Measurements from ENCODE around the gene HIRIP3.
A peak's percentile ranks its signal among the peaks of the same experiment; 100 is the strongest.

The HIRIP3 gene

GRCh38 chr16:30030011-30030685, 34.7 kb upstream of the HIRIP3 start:
- DNase-seq: no peak
- H3K23ac ChIP-seq (ENCODE audit: low read length in 2 of 2): no peak overlapping the region
- H3K27me3 ChIP-seq (ENCODE audit: control insufficient read depth in 1 of 2, insufficient read depth in 1 of 2, low read length in 2 of 2): peaks cover 79 to 82% of the 10 kb centered on the region in 2 experiments
- H3K4me3 ChIP-seq (ENCODE audit: insufficient read depth in 1 of 2, low read depth in 1 of 2, low read length in 2 of 2): no peak overlapping the region
- H3K14ac ChIP-seq (ENCODE audit: low read length in 2 of 2): no peak overlapping the region
- H4K91ac ChIP-seq (ENCODE audit: low read length): no peak overlapping the region
- no peak overlapping the region for H3K27ac ChIP-seq (ENCODE audit: low read length, poor library complexity, severe bottlenecking)
- no peaks in the 10 kb centered on the region for H3K36me3 ChIP-seq (ENCODE audit: control insufficient read depth in 1 of 2, insufficient read depth in 2 of 2, low read depth in 1 of 2, low read length in 2 of 2)
- H3K79me1 ChIP-seq (replicated peaks; ENCODE audit: low read length, poor library complexity, severe bottlenecking): no peaks in the 10 kb centered on the region
- WGBS: 37% methylated on average over 23 of the region's 23 CpGs
- H3K18ac ChIP-seq (ENCODE audit: low read depth in 1 of 2, low read length in 2 of 2): no peak overlapping the region
- H2AK5ac ChIP-seq (ENCODE audit: low read length, severe bottlenecking): no peak overlapping the region
- no peak overlapping the region for H2AFZ ChIP-seq (ENCODE audit: low read depth, low read length)
- H2BK15ac ChIP-seq (ENCODE audit: low read depth, poor library complexity, severe bottlenecking): no peak overlapping the region
- no peaks in the 10 kb centered on the region for H3K9me3 ChIP-seq (ENCODE audit: control insufficient read depth, low read length)
- H3K4me2 ChIP-seq (ENCODE audit: low read length, poor library complexity, severe bottlenecking): no peak overlapping the region
- no peak overlapping the region for H4K8ac ChIP-seq (ENCODE audit: low read length)
- no peak overlapping the region for H2BK5ac ChIP-seq (ENCODE audit: low read depth, low read length, poor library complexity, severe bottlenecking)
- H3K4me1 ChIP-seq (ENCODE audit: control insufficient read depth, insufficient read depth, low read depth, low read length): peaks cover 12% of the 10 kb centered on the region
- H3K9ac ChIP-seq (ENCODE audit: low read length): no peak overlapping the region
- no peak overlapping the region for H2BK12ac ChIP-seq (ENCODE audit: low read length in 2 of 2)
- H3K4ac ChIP-seq (ENCODE audit: low read depth in 1 of 2, low read length in 2 of 2): no peak overlapping the region
- no peak overlapping the region for H2BK120ac ChIP-seq (ENCODE audit: low read depth, low read length)

GRCh38 chr16:30028438-30029076, 33.1 kb upstream of the HIRIP3 start:
- H3K4ac ChIP-seq (ENCODE audit: low read depth in 1 of 2, low read length in 2 of 2): no peak overlapping the region
- no peak overlapping the region for H3K27ac ChIP-seq (ENCODE audit: low read length, poor library complexity, severe bottlenecking)
- no peak overlapping the region for H2BK12ac ChIP-seq (ENCODE audit: low read length in 2 of 2)
- H3K23ac ChIP-seq (ENCODE audit: low read length in 2 of 2): no peak overlapping the region
- H2AFZ ChIP-seq (ENCODE audit: low read depth, low read length): no peak overlapping the region
- no peak overlapping the region for H3K18ac ChIP-seq (ENCODE audit: low read depth in 1 of 2, low read length in 2 of 2)
- no peak overlapping the region for H4K8ac ChIP-seq (ENCODE audit: low read length)
- H3K4me3 ChIP-seq (ENCODE audit: insufficient read depth in 1 of 2, low read depth in 1 of 2, low read length in 2 of 2): no peak overlapping the region
- no peak overlapping the region for H2BK120ac ChIP-seq (ENCODE audit: low read depth, low read length)
- peaks cover 12% of the 10 kb centered on the region for H3K4me1 ChIP-seq (ENCODE audit: control insufficient read depth, insufficient read depth, low read depth, low read length)
- peak; percentile 25 for DNase-seq
- H3K14ac ChIP-seq (ENCODE audit: low read length in 2 of 2): no peak overlapping the region
- WGBS: 23% methylated on average over 18 of the region's 18 CpGs
- H3K79me1 ChIP-seq (replicated peaks; ENCODE audit: low read length, poor library complexity, severe bottlenecking): no peaks in the 10 kb centered on the region
- H3K9ac ChIP-seq (ENCODE audit: low read length): no peak overlapping the region
- no peak overlapping the region for H2AK5ac ChIP-seq (ENCODE audit: low read length, severe bottlenecking)
- no peak overlapping the region for H4K91ac ChIP-seq (ENCODE audit: low read length)
- no peaks in the 10 kb centered on the region for H3K36me3 ChIP-seq (ENCODE audit: control insufficient read depth in 1 of 2, insufficient read depth in 2 of 2, low read depth in 1 of 2, low read length in 2 of 2)
- H3K27me3 ChIP-seq (ENCODE audit: control insufficient read depth in 1 of 2, insufficient read depth in 1 of 2, low read length in 2 of 2): peaks cover 84 to 85% of the 10 kb centered on the region in 2 experiments
- no peak overlapping the region for H3K4me2 ChIP-seq (ENCODE audit: low read length, poor library complexity, severe bottlenecking)
- H2BK5ac ChIP-seq (ENCODE audit: low read depth, low read length, poor library complexity, severe bottlenecking): no peak overlapping the region
- H2BK15ac ChIP-seq (ENCODE audit: low read depth, poor library complexity, severe bottlenecking): no peak overlapping the region
- no peaks in the 10 kb centered on the region for H3K9me3 ChIP-seq (ENCODE audit: control insufficient read depth, low read length)

- 58% methylated on average over 13 of the region's 13 CpGs for WGBS
- peaks cover 80 to 88% of the 10 kb centered on the region in 2 experiments for H3K27me3 ChIP-seq (ENCODE audit: control insufficient read depth in 1 of 2, insufficient read depth in 1 of 2, low read length in 2 of 2)
- H3K9ac ChIP-seq (ENCODE audit: low read length): no peak overlapping the region
- no peak for DNase-seq
- H2BK5ac ChIP-seq (ENCODE audit: low read depth, low read length, poor library complexity, severe bottlenecking): no peak overlapping the region
- no peak overlapping the region for H3K18ac ChIP-seq (ENCODE audit: low read depth in 1 of 2, low read length in 2 of 2)
- H2AK5ac ChIP-seq (ENCODE audit: low read length, severe bottlenecking): no peak overlapping the region
- H3K4ac ChIP-seq (ENCODE audit: low read depth in 1 of 2, low read length in 2 of 2): no peak overlapping the region
- H2BK120ac ChIP-seq (ENCODE audit: low read depth, low read length): no peak overlapping the region
- H3K4me1 ChIP-seq (ENCODE audit: control insufficient read depth, insufficient read depth, low read depth, low read length): peaks cover 12% of the 10 kb centered on the region
- no peak overlapping the region for H3K27ac ChIP-seq (ENCODE audit: low read length, poor library complexity, severe bottlenecking)
- H3K4me3 ChIP-seq (ENCODE audit: insufficient read depth in 1 of 2, low read depth in 1 of 2, low read length in 2 of 2): no peak overlapping the region
- H3K4me2 ChIP-seq (ENCODE audit: low read length, poor library complexity, severe bottlenecking): no peak overlapping the region
- H4K91ac ChIP-seq (ENCODE audit: low read length): no peak overlapping the region
- no peaks in the 10 kb centered on the region for H3K36me3 ChIP-seq (ENCODE audit: control insufficient read depth in 1 of 2, insufficient read depth in 2 of 2, low read depth in 1 of 2, low read length in 2 of 2)
- no peak overlapping the region for H2BK15ac ChIP-seq (ENCODE audit: low read depth, poor library complexity, severe bottlenecking)
- H3K79me1 ChIP-seq (replicated peaks; ENCODE audit: low read length, poor library complexity, severe bottlenecking): no peaks in the 10 kb centered on the region
- no peak overlapping the region for H3K23ac ChIP-seq (ENCODE audit: low read length in 2 of 2)
- no peak overlapping the region for H4K8ac ChIP-seq (ENCODE audit: low read length)
- H3K9me3 ChIP-seq (ENCODE audit: control insufficient read depth, low read length): no peaks in the 10 kb centered on the region
- H2BK12ac ChIP-seq (ENCODE audit: low read length in 2 of 2): no peak overlapping the region
- H3K14ac ChIP-seq (ENCODE audit: low read length in 2 of 2): no peak overlapping the region
- H2AFZ ChIP-seq (ENCODE audit: low read depth, low read length): no peak overlapping the region
Measured at GRCh38 chr16:30027588-30028437, 32.4 kb upstream of the HIRIP3 start.

GRCh38 chr16:30026449-30026848, 31.0 kb upstream of the HIRIP3 start:
- H3K4me1 ChIP-seq (ENCODE audit: control insufficient read depth, insufficient read depth, low read depth, low read length): peaks cover 16% of the 10 kb centered on the region
- H2AK5ac ChIP-seq (ENCODE audit: low read length, severe bottlenecking): no peak overlapping the region
- H3K23ac ChIP-seq (ENCODE audit: low read length in 2 of 2): peak overlapping the region in 1 of 2 experiments; percentile 42
- no peak overlapping the region for H2BK5ac ChIP-seq (ENCODE audit: low read depth, low read length, poor library complexity, severe bottlenecking)
- no peaks in the 10 kb centered on the region for H3K36me3 ChIP-seq (ENCODE audit: control insufficient read depth in 1 of 2, insufficient read depth in 2 of 2, low read depth in 1 of 2, low read length in 2 of 2)
- H3K27ac ChIP-seq (ENCODE audit: low read length, poor library complexity, severe bottlenecking): no peak overlapping the region
- H2BK12ac ChIP-seq (ENCODE audit: low read length in 2 of 2): no peak overlapping the region
- no peak overlapping the region for H3K4ac ChIP-seq (ENCODE audit: low read depth in 1 of 2, low read length in 2 of 2)
- H3K9me3 ChIP-seq (ENCODE audit: control insufficient read depth, low read length): no peaks in the 10 kb centered on the region
- no peak overlapping the region for H2BK120ac ChIP-seq (ENCODE audit: low read depth, low read length)
- H2AFZ ChIP-seq (ENCODE audit: low read depth, low read length): no peak overlapping the region
- WGBS: 88% methylated on average over 18 of the region's 18 CpGs
- H3K14ac ChIP-seq (ENCODE audit: low read length in 2 of 2): peak overlapping the region in 1 of 2 experiments; percentile 5
- H3K4me2 ChIP-seq (ENCODE audit: low read length, poor library complexity, severe bottlenecking): no peak overlapping the region
- no peak overlapping the region for H3K18ac ChIP-seq (ENCODE audit: low read depth in 1 of 2, low read length in 2 of 2)
- H4K8ac ChIP-seq (ENCODE audit: low read length): no peak overlapping the region
- H3K27me3 ChIP-seq (ENCODE audit: control insufficient read depth in 1 of 2, insufficient read depth in 1 of 2, low read length in 2 of 2): peaks cover 67 to 79% of the 10 kb centered on the region in 2 experiments
- H3K79me1 ChIP-seq (replicated peaks; ENCODE audit: low read length, poor library complexity, severe bottlenecking): no peaks in the 10 kb centered on the region
- no peak overlapping the region for H4K91ac ChIP-seq (ENCODE audit: low read length)
- no peak overlapping the region for H2BK15ac ChIP-seq (ENCODE audit: low read depth, poor library complexity, severe bottlenecking)
- no peak for DNase-seq
- no peak overlapping the region for H3K4me3 ChIP-seq (ENCODE audit: insufficient read depth in 1 of 2, low read depth in 1 of 2, low read length in 2 of 2)
- no peak overlapping the region for H3K9ac ChIP-seq (ENCODE audit: low read length)
